ENCODE results near the gene RC3H2. TPM values are rescaled to one million over a fixed set of nuclear protein-coding genes. Genes with fewer than 3 reads are reported as not detected.

The RC3H2 gene
- total RNA-seq, 4 donors from 2014 or later, result 27.9 to 48.7 (median 41.7) TPM

Small RNA genes lying within 50 kb of the gene (small RNA-seq; reads per million reads assigned to genes)
- gene RNY1P15 (0 reads per million in 2 donors), gene SNORD90 (590 to 862 reads per million in 2 donors)

Other genes starting within 250 kb of the RC3H2 start
- gene OR1B1, start 247.7 kb downstream of the RC3H2 start, total RNA-seq, result 1 to 10 TPM in 1 of 4 donors, not detected in 3; 1.4 TPM
- not detected for gene OR1L1, start 243.6 kb downstream of the RC3H2 start, total RNA-seq
- not detected for gene OR1L3, start 230.2 kb downstream of the RC3H2 start, total RNA-seq
- gene OR1L4, start 181.4 kb downstream of the RC3H2 start, total RNA-seq, result not detected
- gene OR1L6, start 163.1 kb downstream of the RC3H2 start, total RNA-seq, result not detected
- not detected for gene OR5C1, start 116.4 kb downstream of the RC3H2 start, total RNA-seq
- gene OR1K1, start 105.2 kb downstream of the RC3H2 start, total RNA-seq, result not detected
- gene PDCL, start 76.8 kb downstream of the RC3H2 start, total RNA-seq, result 10 to 100 TPM in 3 of 4 donors, 1 to 10 TPM in 1; 7.0 to 33.8 (median 14.6) TPM
- 10 to 100 TPM in 1 of 4 donors, 1 to 10 TPM in 3; 5.6 to 14.9 (median 7.7) TPM for gene ZBTB6, start 8.0 kb upstream of the RC3H2 start, total RNA-seq
- 10 to 100 TPM in 1 of 4 donors, 1 to 10 TPM in 3; 3.2 to 18.2 (median 6.1) TPM for gene ZBTB26, start 26.2 kb upstream of the RC3H2 start, total RNA-seq
- 10 to 100 TPM; 45.0 to 92.4 (median 49.7) TPM for gene RABGAP1, start 35.7 kb upstream of the RC3H2 start, total RNA-seq
- gene GPR21, start 128.3 kb upstream of the RC3H2 start, total RNA-seq, result 1 to 10 TPM in 3 of 4 donors, not detected in 1; 1.9 to 2.5 (median 1.9) TPM

Measured in Peyer's patch (tissue), 4 donors.